Nephron (organoid): Measurements from ENCODE around the gene GMFB.

Experiments
- H3K27ac Mint-ChIP-seq, 3 experiments: 2 replicates each; pipeline ENCODE4 v1.8.0; 2020; ENCODE audit warnings: mixed read lengths in 3 of 3, mild to moderate bottlenecking in 2 of 3, moderate library complexity in 1 of 3
- H3K27me3 Mint-ChIP-seq: 2 replicates; pipeline ENCODE4 v1.8.0; 2021; ENCODE audit warnings: low read depth, mild to moderate bottlenecking, moderate library complexity, mixed read lengths
- H3K36me3 Mint-ChIP-seq: 2 replicates; pipeline ENCODE4 v1.8.0; 2020; ENCODE audit warnings: low read depth, mixed read lengths
- H3K4me1 Mint-ChIP-seq: 2 replicates; pipeline ENCODE4 v1.8.0; 2020; ENCODE audit warnings: mixed read lengths
- H3K4me3 Mint-ChIP-seq, 3 experiments: 2 replicates each; pipeline ENCODE4 v1.8.0; 2020; ENCODE audit warnings: mild to moderate bottlenecking in 3 of 3, mixed read lengths in 3 of 3, moderate library complexity in 2 of 3
- H3K9me3 Mint-ChIP-seq: 2 replicates; pipeline ENCODE4 v1.8.0; 2020; ENCODE audit warnings: mixed read lengths
- TF ChIP-seq, protein P1 (sequence below), 3 experiments: fragments of 200-600 bp; sonication (generic); IDR thresholded peaks; one replicate each; pipeline ENCODE4 v1.5.0; 2021; ENCODE audit warnings: antibody characterized with exemption in 3 of 3; ENCODE audit not compliant: unreplicated experiment in 3 of 3

Gene GMFB

DNA sequence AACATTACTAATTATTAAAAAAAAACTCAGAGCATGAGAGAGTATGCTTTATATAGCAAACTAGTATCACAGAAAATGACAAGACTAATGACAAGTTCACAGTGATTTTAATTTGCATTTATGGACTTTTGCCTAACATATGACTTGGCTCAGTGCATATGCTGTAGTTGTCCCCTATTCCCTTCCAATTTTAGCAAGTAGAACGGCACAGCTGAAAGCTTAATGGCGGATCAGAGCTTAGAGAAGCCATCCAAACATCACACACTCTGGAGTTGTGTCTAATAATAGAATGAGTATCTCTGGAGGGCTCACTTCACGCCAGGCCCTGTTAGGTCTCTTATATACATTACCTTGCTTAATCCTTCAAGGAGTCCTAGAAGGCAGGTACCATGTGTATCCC is 60.9 kb downstream of the GMFB start:
- Mint-ChIP-seq H3K27ac (peak overlapping the region in 2 of 3 experiments; percentile 56 to 74), H3K4me1 (peaks cover 18% of the 10 kb centered on the region), H3K4me3 (no peak overlapping the region), H3K27me3 (no peaks in the 10 kb centered on the region), H3K36me3 (peaks cover 65% of the 10 kb centered on the region), H3K9me3 (no peaks in the 10 kb centered on the region)
- TF ChIP-seq, protein P1, sequence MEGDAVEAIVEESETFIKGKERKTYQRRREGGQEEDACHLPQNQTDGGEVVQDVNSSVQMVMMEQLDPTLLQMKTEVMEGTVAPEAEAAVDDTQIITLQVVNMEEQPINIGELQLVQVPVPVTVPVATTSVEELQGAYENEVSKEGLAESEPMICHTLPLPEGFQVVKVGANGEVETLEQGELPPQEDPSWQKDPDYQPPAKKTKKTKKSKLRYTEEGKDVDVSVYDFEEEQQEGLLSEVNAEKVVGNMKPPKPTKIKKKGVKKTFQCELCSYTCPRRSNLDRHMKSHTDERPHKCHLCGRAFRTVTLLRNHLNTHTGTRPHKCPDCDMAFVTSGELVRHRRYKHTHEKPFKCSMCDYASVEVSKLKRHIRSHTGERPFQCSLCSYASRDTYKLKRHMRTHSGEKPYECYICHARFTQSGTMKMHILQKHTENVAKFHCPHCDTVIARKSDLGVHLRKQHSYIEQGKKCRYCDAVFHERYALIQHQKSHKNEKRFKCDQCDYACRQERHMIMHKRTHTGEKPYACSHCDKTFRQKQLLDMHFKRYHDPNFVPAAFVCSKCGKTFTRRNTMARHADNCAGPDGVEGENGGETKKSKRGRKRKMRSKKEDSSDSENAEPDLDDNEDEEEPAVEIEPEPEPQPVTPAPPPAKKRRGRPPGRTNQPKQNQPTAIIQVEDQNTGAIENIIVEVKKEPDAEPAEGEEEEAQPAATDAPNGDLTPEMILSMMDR (IDR thresholded peaks at IDR 0.05; ENCODE audit: unreplicated experiment in 3 of 3): no peak

- Mint-ChIP-seq H3K4me3 (no peak overlapping the region), H3K4me1 (peaks cover 9% of the 10 kb centered on the region), H3K9me3 (no peaks in the 10 kb centered on the region), H3K36me3 (peaks cover 56% of the 10 kb centered on the region), H3K27ac (no peak overlapping the region), H3K27me3 (no peaks in the 10 kb centered on the region)
- TF ChIP-seq, protein P1 (IDR thresholded peaks at IDR 0.05; ENCODE audit: unreplicated experiment in 3 of 3): no peak
Observed at GRCh38 chr14:54425537-54426274, 63.1 kb downstream of the GMFB start.

DNA sequence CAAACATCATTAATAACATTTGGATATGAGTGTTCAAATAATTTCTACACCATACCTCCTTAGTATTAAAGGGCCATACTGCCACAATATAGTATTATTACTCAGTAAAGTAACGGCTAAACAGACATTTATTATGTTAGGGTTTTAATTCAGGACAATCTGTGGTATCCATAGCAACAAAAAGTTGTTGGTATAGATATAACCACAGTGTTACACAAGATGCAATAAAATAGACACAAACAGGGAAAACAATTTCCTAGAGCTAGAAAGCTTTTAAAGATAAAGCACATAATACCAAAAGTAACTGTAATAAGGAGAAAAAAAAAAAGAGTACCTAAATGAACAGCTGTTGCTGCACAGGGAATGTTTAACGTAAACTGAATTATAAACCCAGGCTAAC is 63.7 kb downstream of the GMFB start:
- no peak overlapping the region for H3K4me3 Mint-ChIP-seq
- TF ChIP-seq, protein P1 (IDR thresholded peaks at IDR 0.05; ENCODE audit: unreplicated experiment in 3 of 3): no peak

More for the DNA sequence above, 63.7 kb downstream of the GMFB start:
- peaks cover 9% of the 10 kb centered on the region for H3K4me1 Mint-ChIP-seq
- no peaks in the 10 kb centered on the region for H3K27me3 Mint-ChIP-seq
- H3K36me3 Mint-ChIP-seq: peaks cover 49% of the 10 kb centered on the region
- H3K9me3 Mint-ChIP-seq: no peaks in the 10 kb centered on the region
- no peak overlapping the region for H3K27ac Mint-ChIP-seq
